GM21381 (cell line): Measurements from ENCODE around the gene COX11.
A peak's percentile ranks its signal among the peaks of the same experiment; 100 is the strongest.

Experiments
- ATAC-seq: cut with Tn5 transposase; IDR thresholded peaks from one replicate; pipeline ENCODE4 v1.9.1; 2021; ENCODE audit warnings: mild to moderate bottlenecking, moderate library complexity; ENCODE audit not compliant: unreplicated experiment

The COX11 gene

DNA sequence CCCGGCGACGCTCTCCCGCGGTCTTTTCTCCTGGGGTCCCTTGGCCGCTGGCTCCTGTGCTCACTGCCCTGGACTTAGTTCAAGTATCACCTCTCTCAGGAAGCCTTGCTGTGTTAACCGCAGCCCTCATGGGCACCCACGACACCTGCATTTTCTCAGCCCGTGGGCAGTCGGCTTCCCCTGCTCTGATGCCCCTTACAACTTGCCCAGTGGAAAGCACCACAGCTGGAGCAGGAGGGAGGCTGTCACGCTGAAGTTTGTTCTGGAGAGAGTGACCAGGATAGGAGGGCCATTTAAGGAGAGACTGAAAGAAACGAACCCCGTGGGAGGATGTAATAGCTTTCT is 506 bp upstream of the COX11 start:
- ATAC-seq, result peak; percentile 28

DNA sequence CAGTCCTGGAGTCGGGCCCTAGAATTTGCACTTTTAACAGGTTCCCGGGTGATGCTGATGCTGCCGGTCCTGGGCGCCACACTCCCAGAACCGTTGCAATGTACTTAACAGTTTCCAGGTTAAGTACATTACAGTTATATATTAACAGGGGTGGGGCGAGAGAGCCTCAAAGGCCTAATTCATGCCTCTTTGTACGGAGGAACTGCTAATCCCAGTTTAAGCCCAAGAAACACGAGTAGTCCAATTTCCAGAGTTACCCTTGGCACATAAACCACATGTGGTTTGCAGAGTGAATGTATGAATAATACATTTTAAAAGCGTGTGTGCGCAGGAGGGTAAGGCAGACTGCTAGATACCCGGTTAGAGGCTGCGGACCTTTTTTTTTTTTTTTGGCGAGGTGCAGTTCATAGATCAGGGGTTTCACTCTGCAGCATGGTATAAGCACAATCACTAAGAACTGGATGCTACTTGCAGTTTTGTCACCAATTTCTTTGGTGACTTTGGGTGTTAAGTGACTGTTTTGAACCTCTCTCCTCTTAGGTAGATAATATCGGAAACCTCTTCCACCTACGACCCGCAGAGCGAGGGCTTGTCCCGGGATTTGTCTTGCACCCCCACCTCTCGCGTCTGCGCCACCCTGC is 713 bp downstream of the COX11 start:
- ATAC-seq, result peak; percentile 18

DNA sequence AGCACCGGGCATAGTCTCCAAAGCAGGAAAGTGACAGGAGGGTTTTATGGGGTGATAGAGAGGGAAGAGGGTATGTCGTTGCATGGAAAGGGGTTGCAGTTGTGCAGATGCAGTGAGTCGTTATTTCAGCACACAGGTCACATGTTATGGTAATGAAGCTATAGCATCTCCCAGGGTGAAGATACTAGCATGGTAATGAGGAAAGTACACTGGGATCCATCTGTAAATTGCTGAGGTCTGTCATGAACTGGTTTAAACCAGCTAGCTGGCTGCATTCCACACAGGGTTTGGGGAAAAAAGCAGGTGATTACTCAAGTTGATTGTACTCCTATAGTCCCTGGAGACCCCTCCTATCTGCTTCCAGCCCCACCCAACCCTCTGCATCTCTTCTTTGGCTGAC is 11.7 kb downstream of the COX11 start:
- no peak for ATAC-seq

DNA sequence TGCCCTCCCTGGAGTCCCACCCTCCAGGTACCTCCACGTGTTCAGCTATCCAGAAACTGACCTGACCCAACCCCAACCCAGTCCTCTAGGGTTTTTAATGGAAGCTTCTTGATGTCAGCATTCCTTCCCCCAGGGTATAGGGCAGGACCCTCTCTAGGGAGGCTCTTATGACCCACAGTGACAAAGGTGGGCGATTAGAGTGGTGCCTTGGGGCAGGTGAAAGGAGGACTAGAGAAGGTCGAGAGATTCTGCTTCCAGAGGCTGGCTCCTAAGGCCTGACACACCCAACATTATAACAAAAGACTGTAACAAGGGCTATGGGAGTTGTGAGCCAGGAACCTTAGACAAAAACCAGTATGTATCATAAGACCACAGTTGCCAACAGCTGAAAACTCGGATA is 17.2 kb downstream of the COX11 start:
- ATAC-seq, result no peak

DNA sequence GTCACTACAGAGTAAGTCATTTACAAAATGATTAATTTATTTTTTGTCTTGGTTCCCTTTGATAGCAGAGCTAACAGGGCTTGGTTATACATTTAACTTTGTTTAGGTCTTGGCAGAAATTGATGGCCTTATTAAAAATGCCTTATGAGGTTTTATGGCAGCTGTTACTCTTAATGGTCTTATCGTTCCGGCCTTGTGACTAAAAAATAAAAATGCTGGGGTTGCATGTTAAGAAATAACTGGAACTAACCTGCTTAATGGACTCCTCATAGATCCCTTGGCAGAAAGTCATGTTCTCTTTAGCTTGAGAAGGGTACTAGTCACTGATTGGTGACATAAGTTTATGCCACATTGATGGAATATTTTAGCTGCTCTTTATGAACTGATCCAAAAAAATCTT is 18.3 kb downstream of the COX11 start:
- no peak for ATAC-seq

DNA sequence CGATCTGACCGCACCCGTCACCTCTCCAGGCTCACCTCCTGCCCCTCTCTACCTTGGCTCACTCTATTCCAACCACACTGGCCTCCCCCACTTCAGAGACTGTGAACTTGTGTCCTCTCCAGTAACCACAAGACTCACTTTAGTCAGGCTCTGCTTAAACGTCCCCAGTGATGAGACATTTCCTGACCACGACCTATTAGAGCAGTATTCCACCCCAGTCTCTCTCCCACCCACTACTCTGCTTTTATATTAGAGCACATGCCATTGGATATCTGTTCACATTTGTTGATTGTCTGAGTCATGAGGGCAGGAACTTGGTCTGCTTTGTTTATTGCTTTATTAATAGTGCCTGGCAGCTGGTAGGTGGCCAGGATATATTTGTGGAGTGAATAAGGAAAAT is 20.1 kb downstream of the COX11 start:
- no peak for ATAC-seq

DNA sequence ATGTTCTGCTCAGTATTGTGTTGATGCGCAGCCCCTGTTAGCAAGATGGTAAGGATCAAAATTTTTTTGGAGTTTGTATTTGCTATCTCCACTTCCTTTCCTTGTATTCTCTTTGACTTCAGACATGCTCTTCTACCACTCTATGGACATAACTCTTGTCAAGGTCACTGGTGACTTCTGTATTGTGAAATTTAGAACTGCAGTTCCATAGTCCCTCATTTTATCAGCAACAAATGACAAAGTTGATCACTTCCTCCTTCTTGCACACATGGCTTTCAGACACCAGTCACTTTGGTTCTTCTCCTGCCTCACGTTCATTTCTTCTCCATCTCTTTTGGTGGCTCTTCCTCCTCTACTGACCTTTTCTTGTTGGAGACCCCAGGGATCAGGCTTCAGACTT is 21.1 kb downstream of the COX11 start:
- ATAC-seq, result no peak

DNA sequence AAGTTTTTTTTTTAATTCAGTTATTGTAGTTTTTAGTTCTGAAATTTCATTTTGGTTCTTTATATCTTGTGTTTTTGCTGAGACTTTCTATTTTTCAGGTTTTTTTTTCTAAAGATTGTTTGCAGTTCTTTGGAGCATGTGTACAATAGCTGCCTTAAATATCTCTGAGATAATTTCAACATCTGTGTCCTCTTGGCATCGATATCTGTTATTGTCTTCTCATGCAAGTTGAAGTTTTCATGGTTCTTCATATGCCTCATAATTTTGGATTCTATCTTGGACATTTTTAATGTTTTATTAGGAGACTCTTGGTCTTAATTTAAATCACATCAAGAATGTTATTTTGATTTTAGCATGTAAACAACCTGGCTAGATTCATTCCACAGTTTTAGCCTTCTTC is 22.8 kb downstream of the COX11 start:
- ATAC-seq, result no peak

DNA sequence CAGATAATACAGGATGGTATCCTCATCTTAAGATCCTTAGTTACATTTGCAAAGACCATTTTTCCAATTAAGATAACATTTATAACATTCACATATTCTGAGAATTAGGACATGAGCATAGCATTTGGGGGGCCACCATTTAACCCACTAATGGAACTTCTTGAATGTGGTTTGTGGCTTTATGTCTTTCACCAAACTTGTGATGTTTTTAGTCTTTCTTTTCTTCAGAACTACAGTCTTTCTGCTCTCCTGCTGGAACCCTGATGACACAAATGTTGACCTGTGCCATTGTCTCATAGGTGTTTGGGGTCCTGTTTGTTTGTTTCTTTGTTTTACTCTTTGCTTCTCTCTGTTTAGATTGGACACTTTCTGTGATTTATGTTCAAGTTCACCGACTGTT is 23.2 kb downstream of the COX11 start:
- no peak for ATAC-seq

DNA sequence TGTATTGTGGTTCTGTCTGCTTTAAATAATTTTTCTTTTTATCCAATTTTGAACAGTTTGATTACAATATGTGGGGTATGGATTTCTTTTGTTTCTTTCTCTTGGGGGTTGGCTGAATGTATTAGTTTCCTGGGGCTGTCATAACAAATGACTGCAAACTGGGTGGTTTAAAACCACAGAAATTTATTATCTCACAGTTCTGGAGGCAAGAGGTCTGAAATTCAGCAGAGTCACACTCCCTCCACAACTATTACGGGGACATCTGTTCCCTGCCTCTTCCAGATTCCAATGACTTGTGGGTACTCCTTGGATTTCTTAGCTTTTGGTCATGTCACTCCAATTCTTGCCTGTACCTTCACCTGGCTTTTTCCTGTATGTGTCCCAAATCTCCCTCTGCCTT is 23.7 kb downstream of the COX11 start:
- ATAC-seq, result no peak

DNA sequence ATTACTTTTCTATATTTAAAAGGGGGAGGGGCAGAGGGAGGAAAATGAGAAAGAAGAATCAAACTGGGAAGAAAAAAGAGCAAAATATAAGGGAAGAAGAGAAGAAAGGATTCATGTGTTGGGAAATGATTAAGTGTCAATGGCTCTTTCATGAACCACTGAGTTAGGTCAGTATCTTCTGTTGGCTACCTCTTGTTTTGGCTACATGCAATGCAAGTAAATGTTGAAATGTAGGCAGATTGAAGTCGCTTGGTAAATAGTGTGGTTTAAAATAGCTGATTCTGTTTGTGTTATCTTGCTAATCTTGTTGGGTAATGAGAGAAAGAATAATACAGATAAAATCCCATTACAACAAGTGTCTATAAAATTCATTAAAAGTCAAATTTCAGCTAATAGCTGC is 27.2 kb downstream of the COX11 start:
- no peak for ATAC-seq

DNA sequence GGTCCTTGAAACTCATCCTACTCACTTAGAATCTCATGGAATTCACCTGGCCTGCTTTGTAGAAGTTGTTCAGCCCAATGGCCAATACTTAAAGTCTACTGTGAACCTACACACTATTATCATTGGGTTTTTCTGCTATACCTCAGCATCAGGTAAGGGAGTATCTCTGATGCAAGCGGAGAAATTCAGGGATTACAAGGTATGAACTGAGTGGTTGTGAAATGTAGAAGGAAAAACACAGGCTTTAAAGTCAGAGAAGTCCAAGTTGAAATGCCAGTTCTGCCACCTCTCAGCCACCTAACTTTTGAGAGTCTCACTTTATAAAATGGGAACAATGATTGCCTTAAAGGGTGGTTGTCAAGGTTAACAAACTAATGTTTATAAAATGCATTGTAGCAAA is 31.0 kb downstream of the COX11 start:
- ATAC-seq, result no peak

DNA sequence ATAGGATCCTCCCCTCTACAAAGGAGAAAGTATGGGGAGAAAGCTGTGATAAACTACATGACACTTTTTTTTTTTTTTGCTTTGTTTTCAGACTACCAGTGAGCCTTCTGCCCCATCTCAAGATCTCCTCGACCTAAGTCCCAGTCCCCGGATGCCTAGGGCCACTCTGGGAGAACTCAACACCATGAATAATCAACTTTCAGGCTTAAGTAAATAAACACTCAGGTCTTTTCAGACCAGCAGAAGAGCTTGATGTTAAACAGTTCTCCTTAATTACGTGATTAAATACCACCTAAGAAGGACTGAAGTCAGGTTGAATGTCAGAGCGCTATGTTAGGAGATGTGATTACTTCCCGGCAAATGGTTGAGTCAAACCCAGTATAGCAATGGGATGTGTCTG is 31.4 kb downstream of the COX11 start:
- no peak for ATAC-seq

DNA sequence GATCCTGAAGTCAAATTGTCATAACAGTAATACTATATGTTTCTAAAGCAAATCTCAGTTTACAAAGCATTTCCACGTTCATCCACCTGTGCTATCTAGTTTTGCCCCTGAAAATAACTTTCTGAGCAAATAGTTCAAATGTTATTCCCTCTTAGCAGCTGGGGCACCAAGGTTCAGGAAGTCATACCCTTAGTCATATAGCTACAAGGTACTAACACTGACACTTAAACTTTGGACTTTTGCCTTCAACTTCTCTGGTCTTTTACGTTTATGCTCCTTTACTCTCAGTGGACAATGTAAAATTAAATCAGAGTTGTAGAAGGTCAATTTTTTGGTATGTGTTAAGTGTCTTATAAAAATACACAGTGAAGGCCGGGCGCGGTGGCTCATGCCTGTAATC is 33.0 kb downstream of the COX11 start:
- no peak for ATAC-seq

DNA sequence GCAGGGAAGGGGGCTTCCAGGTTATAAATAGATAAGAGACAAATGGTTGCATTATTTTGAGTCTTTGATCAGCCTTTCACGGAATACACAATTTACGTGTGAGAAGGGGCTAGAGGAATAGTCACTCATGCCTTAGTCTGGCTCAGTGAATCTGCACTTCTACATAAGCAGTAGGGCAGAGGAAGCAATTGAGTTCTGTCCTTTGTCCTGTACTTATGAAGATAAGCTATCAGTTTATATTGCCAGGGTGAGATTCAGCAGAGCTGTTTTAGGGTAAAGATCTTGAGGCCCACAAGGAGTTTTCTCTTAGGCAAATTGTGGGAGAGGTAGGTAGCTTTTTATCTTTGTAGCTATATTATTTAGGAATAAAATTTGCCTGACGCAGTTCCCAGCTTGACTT is 34.5 kb downstream of the COX11 start:
- ATAC-seq, result no peak

DNA sequence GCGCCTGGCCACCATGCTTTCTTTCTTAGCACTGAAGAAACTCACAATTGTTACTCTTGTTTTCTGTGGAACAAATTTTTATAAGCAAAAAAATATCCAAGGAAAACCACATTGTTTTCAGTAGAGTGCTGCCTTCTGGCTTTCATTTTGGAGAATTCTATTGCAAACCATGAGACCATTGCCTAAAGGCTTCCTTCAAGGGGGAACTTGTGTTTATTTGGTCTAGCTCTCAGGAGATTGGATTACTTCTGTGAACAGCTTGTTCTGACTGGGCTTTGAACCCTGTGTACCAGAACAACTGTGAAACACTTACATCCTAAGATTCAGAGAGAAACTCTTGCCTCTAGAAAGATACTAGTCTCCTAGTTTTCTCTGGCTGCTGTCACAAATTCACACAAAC is 35.7 kb downstream of the COX11 start:
- ATAC-seq, result no peak

DNA sequence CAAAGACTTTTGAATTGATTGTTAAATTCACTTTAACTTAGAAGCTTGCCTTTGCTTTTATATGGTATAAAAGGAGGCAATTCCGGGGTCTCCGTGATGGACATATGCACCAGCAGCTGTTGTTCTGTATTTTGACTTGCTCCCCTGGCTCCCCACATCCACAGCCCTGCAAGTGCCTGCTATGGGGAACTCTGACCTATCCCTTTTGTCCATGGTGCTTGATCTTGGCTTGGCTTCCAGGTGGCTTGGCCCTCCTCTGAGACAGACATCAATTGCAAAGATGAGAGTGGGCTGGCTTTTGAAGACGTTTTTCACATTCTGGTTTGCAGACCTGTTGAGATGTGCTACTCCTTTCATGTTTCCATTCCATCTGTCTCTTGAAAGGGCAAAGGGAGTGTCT is 40.9 kb downstream of the COX11 start:
- ATAC-seq, result no peak

DNA sequence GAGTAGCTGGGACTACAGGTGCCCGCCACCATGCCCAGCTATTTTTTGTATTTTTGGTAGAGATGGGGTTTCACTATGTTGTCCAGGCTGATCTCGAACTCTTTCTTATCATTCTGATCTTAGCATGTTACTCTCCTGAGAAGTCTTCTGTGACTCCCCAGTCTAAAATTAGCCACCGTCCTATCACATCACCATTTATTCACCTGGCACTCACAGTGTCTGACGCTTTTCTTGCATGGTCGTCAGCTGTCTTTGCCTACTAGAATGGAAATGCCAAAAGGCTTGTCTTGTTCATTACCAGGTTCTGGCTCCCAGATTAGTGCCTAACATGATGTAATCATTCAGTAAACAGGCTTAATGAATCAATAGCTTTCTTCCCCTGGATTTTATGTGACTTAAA is 44.0 kb downstream of the COX11 start:
- no peak for ATAC-seq

DNA sequence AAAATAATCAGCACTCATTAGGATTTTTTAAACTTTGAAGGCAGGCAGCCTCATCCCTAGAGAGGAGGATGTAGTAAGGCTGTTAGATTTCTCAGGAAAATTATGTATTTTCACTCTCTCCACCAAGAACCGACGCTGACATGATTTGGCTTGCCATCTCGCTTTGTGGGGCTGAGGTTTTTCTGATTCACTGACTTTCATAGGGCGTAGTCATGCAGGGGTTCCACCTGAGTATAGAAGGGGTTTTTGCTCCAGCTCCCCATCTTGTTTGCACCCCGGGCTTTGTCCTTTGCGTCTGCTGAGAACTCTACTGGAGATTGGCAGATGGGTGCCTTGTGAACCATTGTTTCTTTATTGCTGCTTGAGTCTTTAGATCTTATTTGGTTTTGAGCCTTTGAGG is 47.6 kb downstream of the COX11 start:
- ATAC-seq, result no peak

DNA sequence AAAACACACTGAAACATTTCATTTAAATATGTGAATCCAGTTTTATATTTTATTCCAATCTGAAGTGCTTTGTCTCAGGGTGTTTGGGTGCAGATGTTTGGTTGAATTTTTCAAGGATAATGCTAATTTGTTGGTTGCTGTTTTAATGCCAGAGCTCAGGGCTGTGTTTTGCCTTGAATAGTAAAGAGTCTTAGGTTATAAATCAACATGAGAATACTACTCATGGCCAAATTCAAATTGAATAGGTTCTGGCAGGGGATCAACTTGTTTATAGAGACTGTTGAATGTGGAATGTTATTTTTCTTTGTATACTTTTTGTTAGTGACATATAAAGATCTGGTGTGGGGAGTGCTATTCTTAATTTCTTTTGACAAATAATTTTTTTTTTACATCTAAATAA is 49.0 kb downstream of the COX11 start:
- no peak for ATAC-seq

DNA sequence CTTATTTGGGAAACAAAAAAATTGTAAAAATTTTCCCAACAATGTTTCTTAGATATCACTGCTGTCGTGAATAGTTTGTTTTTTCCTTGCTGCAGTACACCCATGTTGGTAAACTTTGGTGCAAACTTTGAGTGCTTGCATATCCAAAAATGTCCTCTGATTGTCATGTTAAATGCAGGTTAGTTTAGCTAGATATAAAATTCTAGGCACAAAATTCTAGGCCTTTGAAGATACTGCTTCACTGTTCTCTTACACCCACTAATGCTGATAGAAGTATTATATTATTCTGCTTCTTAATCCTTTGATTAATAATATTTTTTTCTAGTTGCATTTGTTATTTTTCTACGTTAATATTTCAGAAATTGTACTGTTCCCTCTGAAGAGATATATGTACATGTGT is 51.7 kb downstream of the COX11 start:
- no peak for ATAC-seq
